ENCODE data around the gene HSD17B2. TPM values are rescaled to one million over a fixed set of nuclear protein-coding genes. Genes with fewer than 3 reads are reported as not detected.

HSD17B2 gene
- total RNA-seq, 2 donors from 2014 or later: 44.6 to 69.2 TPM

GRCh38 chr16:82061861-82062525 lies 26.9 kb downstream of the HSD17B2 start:
- no peaks in the 10 kb centered on the region for H3K9me3 ChIP-seq
- H3K36me3 ChIP-seq: no peaks in the 10 kb centered on the region
- no peaks in the 10 kb centered on the region for H3K27me3 ChIP-seq
- intact Hi-C loops (cut with DNase I): no loop called here
- H3K4me3 ChIP-seq: no peak overlapping the region
- H3K4me1 ChIP-seq: no peaks in the 10 kb centered on the region
- no peak for TF ChIP-seq CTCF (IDR thresholded peaks at IDR 0.05)
- no peak overlapping the region for H3K9ac ChIP-seq (ENCODE audit: low read depth in 2 of 2, low read length in 2 of 2)
- no peak overlapping the region for H3K27ac ChIP-seq
- no peak for DNase-seq

GRCh38 chr16:82062645-82063058 lies 27.6 kb downstream of the HSD17B2 start:
- no peak overlapping the region for H3K27ac ChIP-seq
- no peaks in the 10 kb centered on the region for H3K27me3 ChIP-seq
- no peaks in the 10 kb centered on the region for H3K9me3 ChIP-seq
- H3K4me1 ChIP-seq: no peaks in the 10 kb centered on the region
- H3K36me3 ChIP-seq: no peaks in the 10 kb centered on the region
- DNase-seq: no peak
- H3K9ac ChIP-seq (ENCODE audit: low read depth in 2 of 2, low read length in 2 of 2): no peak overlapping the region
- no peak for TF ChIP-seq CTCF (IDR thresholded peaks at IDR 0.05)
- H3K4me3 ChIP-seq: no peak overlapping the region
- intact Hi-C loops (cut with DNase I): no loop called here

GRCh38 chr16:82063456-82064082 lies 28.5 kb downstream of the HSD17B2 start:
- intact Hi-C loops (cut with DNase I): no loop called here
- no peak overlapping the region for H3K4me3 ChIP-seq
- no peak for TF ChIP-seq CTCF (IDR thresholded peaks at IDR 0.05)
- H3K27ac ChIP-seq: no peak overlapping the region
- H3K27me3 ChIP-seq: no peaks in the 10 kb centered on the region
- H3K36me3 ChIP-seq: no peaks in the 10 kb centered on the region
- H3K4me1 ChIP-seq: no peaks in the 10 kb centered on the region
- DNase-seq: no peak
- H3K9me3 ChIP-seq: no peaks in the 10 kb centered on the region
- no peak overlapping the region for H3K9ac ChIP-seq (ENCODE audit: low read depth in 2 of 2, low read length in 2 of 2)

GRCh38 chr16:82067042-82067803 lies 32.2 kb downstream of the HSD17B2 start:
- no peak overlapping the region for H3K9ac ChIP-seq (ENCODE audit: low read depth in 2 of 2, low read length in 2 of 2)
- intact Hi-C loops (cut with DNase I): no loop called here
- no peaks in the 10 kb centered on the region for H3K36me3 ChIP-seq
- TF ChIP-seq CTCF (IDR thresholded peaks at IDR 0.05): no peak
- H3K4me1 ChIP-seq: no peaks in the 10 kb centered on the region
- H3K27me3 ChIP-seq: no peaks in the 10 kb centered on the region
- H3K4me3 ChIP-seq: no peak overlapping the region
- no peak overlapping the region for H3K27ac ChIP-seq
- H3K9me3 ChIP-seq: no peaks in the 10 kb centered on the region
- no peak for DNase-seq

GRCh38 chr16:82067804-82068325 lies 32.8 kb downstream of the HSD17B2 start:
- no peaks in the 10 kb centered on the region for H3K4me1 ChIP-seq
- H3K27ac ChIP-seq: no peak overlapping the region
- no peaks in the 10 kb centered on the region for H3K36me3 ChIP-seq
- H3K4me3 ChIP-seq: no peak overlapping the region
- no peak for TF ChIP-seq CTCF (IDR thresholded peaks at IDR 0.05)
- intact Hi-C loops (cut with DNase I): no loop called here
- DNase-seq: no peak
- no peaks in the 10 kb centered on the region for H3K9me3 ChIP-seq
- no peaks in the 10 kb centered on the region for H3K27me3 ChIP-seq
- no peak overlapping the region for H3K9ac ChIP-seq (ENCODE audit: low read depth in 2 of 2, low read length in 2 of 2)
